Measurements from ENCODE around the gene EIF5B.
"Not testable (repeated sequence)": the region's sequence is repeated elsewhere in the genome, so short reads cannot be mapped to it uniquely, and the experiment has no call there.

EIF5B gene

GRCh38 chr2:99337113-99338028, at the start of gene EIF5B:
Gene EIF5B, plus strand, starts transcription at chr2:99337389. Its CDS starts 166 bp downstream, at chr2:99337555.
- peak; percentile 96 for DNase-seq (ENCODE audit: low read depth)

- peak; percentile 20 for DNase-seq (ENCODE audit: low read depth)
Observed at GRCh38 chr2:99297994-99298393, 39.2 kb upstream of the EIF5B start.

- no peak for DNase-seq (ENCODE audit: low read depth)
Observed at GRCh38 chr2:99299580-99299979, 37.6 kb upstream of the EIF5B start.

- not testable (repeated sequence) for DNase-seq (ENCODE audit: low read depth)
Observed at GRCh38 chr2:99301097-99301496, 36.1 kb upstream of the EIF5B start, which contains the start of gene LYG1. Gene LYG1, minus strand, starts transcription at chr2:99301197. Its CDS starts 5,527 bp downstream, at chr2:99295670.

GRCh38 chr2:99317161-99317872, 19.9 kb upstream of the EIF5B start:
- DNase-seq (ENCODE audit: low read depth), result peak; percentile 6

GRCh38 chr2:99317873-99318200, 19.4 kb upstream of the EIF5B start:
- not testable (repeated sequence) for DNase-seq (ENCODE audit: low read depth)

GRCh38 chr2:99325384-99325783, 11.8 kb upstream of the EIF5B start:
- no peak for DNase-seq (ENCODE audit: low read depth)

GRCh38 chr2:99335911-99336803, 1.0 kb upstream of the EIF5B start, which contains the start of gene TXNDC9:
Gene TXNDC9, minus strand, starts transcription at chr2:99336333. Its CDS starts 3,123 bp downstream, at chr2:99333210.
- DNase-seq (ENCODE audit: low read depth), result peak; percentile 99

- DNase-seq (ENCODE audit: low read depth), result no peak
Observed at GRCh38 chr2:99336804-99337112, 431 bp upstream of the EIF5B start.

- peak; percentile 34 for DNase-seq (ENCODE audit: low read depth)
Observed at GRCh38 chr2:99338029-99338585, 918 bp downstream of the EIF5B start.

GRCh38 chr2:99340669-99341236, 3.6 kb downstream of the EIF5B start:
- DNase-seq (ENCODE audit: low read depth), result peak; percentile 2

GRCh38 chr2:99342536-99342935, 5.3 kb downstream of the EIF5B start:
- DNase-seq (ENCODE audit: low read depth), result no peak

GRCh38 chr2:99345446-99345845, 8.3 kb downstream of the EIF5B start:
- not testable (repeated sequence) for DNase-seq (ENCODE audit: low read depth)

GRCh38 chr2:99346218-99346617, 9.0 kb downstream of the EIF5B start:
- DNase-seq (ENCODE audit: low read depth), result no peak

GRCh38 chr2:99348173-99348572, 11.0 kb downstream of the EIF5B start:
- no peak for DNase-seq (ENCODE audit: low read depth)

- DNase-seq (ENCODE audit: low read depth), result no peak
Observed at GRCh38 chr2:99350194-99350593, 13.0 kb downstream of the EIF5B start.

GRCh38 chr2:99354070-99354469, 16.9 kb downstream of the EIF5B start:
- peak; percentile 74 for DNase-seq (ENCODE audit: low read depth)

- not testable (repeated sequence) for DNase-seq (ENCODE audit: low read depth)
Observed at GRCh38 chr2:99354825-99355224, 17.6 kb downstream of the EIF5B start.

- DNase-seq (ENCODE audit: low read depth), result no peak
Observed at GRCh38 chr2:99356853-99357252, 19.7 kb downstream of the EIF5B start.

- peak; percentile 20 for DNase-seq (ENCODE audit: low read depth)
Observed at GRCh38 chr2:99365661-99366060, 28.5 kb downstream of the EIF5B start.

GRCh38 chr2:99368854-99369253, 31.7 kb downstream of the EIF5B start:
- DNase-seq (ENCODE audit: low read depth), result not testable (repeated sequence)

Measured in EH (cell line).